Panc1 (cell line): ENCODE results near the gene RNF114. TPM values are rescaled to one million over a fixed set of nuclear protein-coding genes. Genes with fewer than 3 reads are reported as not detected.
A peak's percentile ranks its signal among the peaks of the same experiment; 100 is the strongest.

Experiments used
- ATAC-seq: fragments of 200-7000 bp; cut with Tn5 transposase; 2 replicates; pipeline ENCODE4 v1.9.1; 2020; ENCODE audit warnings: mild to moderate bottlenecking, moderate library complexity
- BruUV-seq: library from RNA; stranded (reverse); fragments of 400-500 nt; replicated peaks from 2 replicates; lab custom pipeline; 2021; lab: Mats Ljungman, UMichigan
- CTCF ChIA-PET: fragments of 300-600 bp; sonication (Branson Sonifier 250); formaldehyde crosslinking; loops from one replicate; lab custom pipeline; 2022; ENCODE audit warnings: antibody characterized with exemption; lab: Charles Lee
- POLR2A ChIA-PET: fragments of 300-600 bp; sonication (Branson Sonifier 250); formaldehyde crosslinking; loops from one replicate; lab custom pipeline; 2022; ENCODE audit warnings: antibody characterized with exemption; lab: Charles Lee
- DNase-seq: peaks from one replicate; pipeline ENCODE4 v3.0.0-alpha.2; 2010; ENCODE audit warnings: low read depth, low spot score
- H3K27ac ChIP-seq: 2 replicates; pipeline ENCODE4 v1.5.1; 2011; ENCODE audit warnings: mild to moderate bottlenecking, low read length, inconsistent platforms
- H3K27me3 ChIP-seq: fragments of 200-500 bp; sonication (Bioruptor generic); 2 replicates; pipeline ENCODE4 v1.6.0; 2014; ENCODE audit warnings: low read length, inconsistent platforms; ENCODE audit not compliant: control insufficient read depth, insufficient read depth
- H3K36me3 ChIP-seq: fragments of 200-500 bp; sonication (Bioruptor generic); 2 replicates; pipeline ENCODE4 v1.5.1; 2014; ENCODE audit warnings: inconsistent platforms, mild to moderate bottlenecking, low read length, moderate library complexity; ENCODE audit not compliant: control insufficient read depth, insufficient read depth
- H3K4me1 ChIP-seq: 2 replicates; pipeline ENCODE4 v1.5.1; 2011; ENCODE audit warnings: inconsistent platforms, mild to moderate bottlenecking, low read length, moderate library complexity; ENCODE audit not compliant: control insufficient read depth, insufficient read depth
- H3K4me3 ChIP-seq, 2 experiments: 2 replicates each; pipeline ENCODE4 v1.5.1; 2011 to 2012; ENCODE audit warnings: low read depth in 2 of 2, low read length in 2 of 2, mild to moderate bottlenecking in 2 of 2, inconsistent platforms in 1 of 2, moderate library complexity in 1 of 2
- H3K9me3 ChIP-seq: fragments of 200-500 bp; sonication (Bioruptor generic); 2 replicates; pipeline ENCODE4 v1.5.1; 2014; ENCODE audit warnings: low read depth, mild to moderate bottlenecking, inconsistent platforms, low read length, moderate library complexity; ENCODE audit not compliant: control insufficient read depth, insufficient read depth
- CTCF ChIP-seq: fragments of 450-650 bp; IDR thresholded peaks from 2 replicates; pipeline ENCODE4 v1.5.1; 2017; ENCODE audit warnings: mild to moderate bottlenecking
- POLR2AphosphoS5 ChIP-seq: IDR thresholded peaks from 2 replicates; pipeline ENCODE4 v1.6.1; 2012; ENCODE audit warnings: mild to moderate bottlenecking, low read depth, low read length, moderate library complexity
- REST ChIP-seq, 2 experiments: IDR thresholded peaks; 2 replicates each; pipeline ENCODE4 v1.6.1; 2011 to 2012; ENCODE audit warnings: low read depth in 2 of 2, control low read depth in 1 of 2, low read length in 1 of 2, mild to moderate bottlenecking in 1 of 2, moderate library complexity in 1 of 2; ENCODE audit not compliant: insufficient read depth in 1 of 2
- SIN3A ChIP-seq: IDR thresholded peaks from 2 replicates; pipeline ENCODE4 v1.6.1; 2012; ENCODE audit warnings: low read depth, mild to moderate bottlenecking, low read length, moderate library complexity, borderline replicate concordance; ENCODE audit not compliant: insufficient read depth
- TCF7L2 ChIP-seq: IDR thresholded peaks from 2 replicates; pipeline ENCODE4 v1.6.1; 2011; ENCODE audit warnings: mild to moderate bottlenecking, low read depth, low read length, inconsistent platforms
- in situ Hi-C: cut with HindIII; loops from 2 replicates; pipeline ENCODE4 v1.10.0; 2016; ENCODE audit warnings: low sequenced_read_pairs, low pct_unique_long_range_greater_than_20kb
- intact Hi-C: fragments of 100-400 bp; cut with micrococcal nuclease; formaldehyde crosslinking; loops from one replicate; pipeline ENCODE4 v1.10.0; 2022; ENCODE audit not compliant: unreplicated experiment
- total RNA-seq: library from RNA; stranded (reverse); gene quantifications from one replicate; pipeline ENCODE4 v1.2.1, GENCODE V29; 2021; ENCODE audit not compliant: unreplicated experiment

RNF114 gene
- total RNA-seq, 1 experiment from 2014 or later = 70.0 TPM

GRCh38 chr20:49901588-49901987 lies 34.6 kb upstream of the RNF114 start:
- ATAC-seq = peak; percentile 47; the same call in 1 of the 2 replicates
- Histone ChIP-seq H3K36me3 (peaks cover 4% of the 10 kb centered on the region; the same call in 1 of the 2 replicates), H3K4me3 (no peak overlapping the region), H3K9me3 (no peaks in the 10 kb centered on the region), H3K4me1 (no peaks in the 10 kb centered on the region; the same call in 1 of the 2 replicates), H3K27ac (no peak overlapping the region), H3K27me3 (no peaks in the 10 kb centered on the region)
- CTCF ChIA-PET = interaction anchor here (0.7 kb wide), 1 partner anchor 287 kb away, joined by 3 read pairs; no protein-coding TSS in a partner anchor
- no peak for TF ChIP-seq SIN3A
- TF ChIP-seq CTCF = no peak
- TF ChIP-seq REST (IDR thresholded peaks at IDR 0.05; ENCODE audit: insufficient read depth in 1 of 2, low read depth in 2 of 2, low read length in 1 of 2) = no peak
- no peak for TF ChIP-seq POLR2AphosphoS5
- no peak for TF ChIP-seq TCF7L2
- intact Hi-C loops = no loop called here
- POLR2A ChIA-PET = no interaction called here
- in situ Hi-C loops = no loop called here
- DNase-seq = no peak
- no TSS peak for BruUV-seq

GRCh38 chr20:49904440-49905214 lies 31.6 kb upstream of the RNF114 start:
- Histone ChIP-seq H3K4me1 (no peaks in the 10 kb centered on the region; the same call in 1 of the 2 replicates), H3K9me3 (no peaks in the 10 kb centered on the region), H3K36me3 (peaks cover 4% of the 10 kb centered on the region; the same call in 1 of the 2 replicates), H3K4me3 (no peak overlapping the region), H3K27me3 (no peaks in the 10 kb centered on the region), H3K27ac (no peak overlapping the region)
- in situ Hi-C loops = no loop called here
- POLR2A ChIA-PET = interaction anchor here (0.5 to 0.6 kb wide), 2 partner anchors 16 to 45 kb away, joined by 3 to 24 read pairs; no protein-coding TSS in a partner anchor
- TF ChIP-seq CTCF (no peak), REST (IDR thresholded peaks at IDR 0.05; ENCODE audit: insufficient read depth in 1 of 2, low read depth in 2 of 2, low read length in 1 of 2) (no peak), TCF7L2 (no peak), POLR2AphosphoS5 (no peak), SIN3A (no peak)
- DNase-seq (no peak), ATAC-seq (no peak)
- BruUV-seq = no TSS peak
- intact Hi-C loops = no loop called here
- CTCF ChIA-PET = no interaction called here
